ENCODE measurements around the gene SSBP2. TPM values are rescaled to one million over a fixed set of nuclear protein-coding genes. Genes with fewer than 3 reads are reported as not detected.
A peak's percentile ranks its signal among the peaks of the same experiment; 100 is the strongest.

SSBP2 gene
- polyA plus RNA-seq, 1 experiment, result 74.3 TPM

GRCh38 chr5:81428446-81428845 is 322.5 kb downstream of the SSBP2 start:
- Histone ChIP-seq H3K27me3 (ENCODE audit: control insufficient read depth, insufficient read depth, low read length) (no peaks in the 10 kb centered on the region), H3K9me3 (ENCODE audit: control insufficient read depth, insufficient read depth, low read length) (no peaks in the 10 kb centered on the region), H3K4me3 (ENCODE audit: low read depth, low read length) (no peak overlapping the region), H3K27ac (ENCODE audit: low read depth, low read length) (no peak overlapping the region)
- DNase-seq (ENCODE audit: low read depth, low spot score), result no peak
- CTCF ChIA-PET, result interaction anchor here (1.2 kb wide), 3 partner anchors 322 to 831 kb away, joined by 3 to 4 read pairs (median 3); no protein-coding TSS in a partner anchor
- POLR2A ChIA-PET, result no interaction called here
- no peak for TF ChIP-seq CTCF (IDR thresholded peaks at IDR 0.05; ENCODE audit: low read depth, low read length)

GRCh38 chr5:81427566-81427965 is 323.3 kb downstream of the SSBP2 start:
- Histone ChIP-seq H3K27ac (ENCODE audit: low read depth, low read length) (no peak overlapping the region), H3K9me3 (ENCODE audit: control insufficient read depth, insufficient read depth, low read length) (no peaks in the 10 kb centered on the region), H3K27me3 (ENCODE audit: control insufficient read depth, insufficient read depth, low read length) (no peaks in the 10 kb centered on the region), H3K4me3 (ENCODE audit: low read depth, low read length) (no peak overlapping the region)
- no peak for TF ChIP-seq CTCF (IDR thresholded peaks at IDR 0.05; ENCODE audit: low read depth, low read length)
- CTCF ChIA-PET, result interaction anchor here (0.5 to 2.0 kb wide), 3 partner anchors 333 to 832 kb away, joined by 3 to 8 read pairs (median 8); no protein-coding TSS in a partner anchor
- DNase-seq (ENCODE audit: low read depth, low spot score), result no peak
- POLR2A ChIA-PET, result no interaction called here

GRCh38 chr5:81426359-81427030 is 324.4 kb downstream of the SSBP2 start:
- Histone ChIP-seq H3K4me3 (ENCODE audit: low read depth, low read length) (no peak overlapping the region), H3K27ac (ENCODE audit: low read depth, low read length) (no peak overlapping the region), H3K27me3 (ENCODE audit: control insufficient read depth, insufficient read depth, low read length) (no peaks in the 10 kb centered on the region), H3K9me3 (ENCODE audit: control insufficient read depth, insufficient read depth, low read length) (no peaks in the 10 kb centered on the region)
- ChIA-PET POLR2A (interaction anchor here (0.6 kb wide), 1 partner anchor 66 kb away, joined by 3 read pairs; no protein-coding TSS in a partner anchor), CTCF (interaction anchor here (0.6 to 3.0 kb wide), 11 partner anchors 12 to 833 kb away, joined by 3 to 20 read pairs (median 8); no protein-coding TSS in a partner anchor)
- DNase-seq (ENCODE audit: low read depth, low spot score), result no peak
- no peak for TF ChIP-seq CTCF (IDR thresholded peaks at IDR 0.05; ENCODE audit: low read depth, low read length)

GRCh38 chr5:81425569-81425968 is 325.3 kb downstream of the SSBP2 start:
- no peaks in the 10 kb centered on the region for H3K27me3 ChIP-seq (ENCODE audit: control insufficient read depth, insufficient read depth, low read length)
- peak; percentile 61 for TF ChIP-seq CTCF (IDR thresholded peaks at IDR 0.05; ENCODE audit: low read depth, low read length)
- POLR2A ChIA-PET, result interaction anchor here (0.7 to 0.9 kb wide), 2 partner anchors 124 to 325 kb away, joined by 3 to 4 read pairs; partner anchors contain the start of genes SSBP2 and ZCCHC9
- no peak overlapping the region for H3K4me3 ChIP-seq (ENCODE audit: low read depth, low read length)
- DNase-seq (ENCODE audit: low read depth, low spot score), result no peak
- H3K9me3 ChIP-seq (ENCODE audit: control insufficient read depth, insufficient read depth, low read length), result no peaks in the 10 kb centered on the region
- no peak overlapping the region for H3K27ac ChIP-seq (ENCODE audit: low read depth, low read length)
- CTCF ChIA-PET, result interaction anchor here (0.6 to 3.0 kb wide), 44 partner anchors 9 to 834 kb away, joined by 3 to 20 read pairs (median 4); partner anchors contain the start of genes ACOT12 and SSBP2

GRCh38 chr5:81424728-81425127 is 326.2 kb downstream of the SSBP2 start:
- no peak for TF ChIP-seq CTCF (IDR thresholded peaks at IDR 0.05; ENCODE audit: low read depth, low read length)
- ChIA-PET POLR2A (interaction anchor here (0.7 to 0.9 kb wide), 2 partner anchors 123 to 326 kb away, joined by 3 to 4 read pairs; partner anchors contain the start of genes SSBP2 and ZCCHC9), CTCF (interaction anchor here (0.6 to 3.0 kb wide), 36 partner anchors 10 to 834 kb away, joined by 3 to 20 read pairs (median 4); partner anchors contain the start of genes ACOT12 and SSBP2)
- Histone ChIP-seq H3K27ac (ENCODE audit: low read depth, low read length) (no peak overlapping the region), H3K27me3 (ENCODE audit: control insufficient read depth, insufficient read depth, low read length) (no peaks in the 10 kb centered on the region), H3K9me3 (ENCODE audit: control insufficient read depth, insufficient read depth, low read length) (no peaks in the 10 kb centered on the region), H3K4me3 (ENCODE audit: low read depth, low read length) (no peak overlapping the region)
- DNase-seq (ENCODE audit: low read depth, low spot score), result peak; percentile 21
